Astrocyte of the hippocampus (primary cell): ENCODE results near the gene CHRM4.

Source experiments
- DNase-seq: peaks from one replicate; pipeline ENCODE4 v3.0.0; 2011; ENCODE audit warnings: low read depth, low spot score

CHRM4 gene

GRCh38 chr11:46367244-46367915 lies 24.2 kb downstream of the CHRM4 start:
- DNase-seq: peak; percentile 74

GRCh38 chr11:46366661-46367161 lies 24.9 kb downstream of the CHRM4 start:
- DNase-seq: no peak

GRCh38 chr11:46366260-46366659 lies 25.3 kb downstream of the CHRM4 start:
- DNase-seq: no peak

- DNase-seq: no peak
These were observed 26.8 kb downstream of the CHRM4 start for GRCh38 chr11:46364791-46365190.

GRCh38 chr11:46364056-46364455 lies 27.5 kb downstream of the CHRM4 start:
- no peak for DNase-seq

GRCh38 chr11:46363455-46364005 lies 28.0 kb downstream of the CHRM4 start:
- peak; percentile 79 for DNase-seq

- DNase-seq: peak; percentile 61
These were observed 28.6 kb downstream of the CHRM4 start for GRCh38 chr11:46363031-46363407.

- DNase-seq: no peak
These were observed 29.2 kb downstream of the CHRM4 start for GRCh38 chr11:46362156-46363030.

- peak; percentile 50 for DNase-seq
These were observed 30.1 kb downstream of the CHRM4 start for GRCh38 chr11:46361283-46362155.

GRCh38 chr11:46360878-46361277 lies 30.7 kb downstream of the CHRM4 start:
- no peak for DNase-seq

GRCh38 chr11:46359953-46360352 lies 31.6 kb downstream of the CHRM4 start:
- no peak for DNase-seq

GRCh38 chr11:46357483-46357936 lies 34.1 kb downstream of the CHRM4 start:
- no peak for DNase-seq

- DNase-seq: no peak
These were observed 34.6 kb downstream of the CHRM4 start for GRCh38 chr11:46356924-46357482.

GRCh38 chr11:46353698-46354097 lies 37.9 kb downstream of the CHRM4 start:
- no peak for DNase-seq

- peak; percentile 56 for DNase-seq
These were observed 39.3 kb downstream of the CHRM4 start for GRCh38 chr11:46352063-46352841.

GRCh38 chr11:46351606-46352005 lies 40.0 kb downstream of the CHRM4 start:
- DNase-seq: no peak

GRCh38 chr11:46351148-46351547 lies 40.4 kb downstream of the CHRM4 start:
- DNase-seq: no peak

GRCh38 chr11:46350695-46351094 lies 40.9 kb downstream of the CHRM4 start:
- DNase-seq: no peak

GRCh38 chr11:46348566-46349401 lies 42.8 kb downstream of the CHRM4 start:
- DNase-seq: no peak
